SIG-M5 treated with dmso at 0.1 percent for 504 hours (cell line): Measurements from ENCODE around the gene SELENOV.

ENCODE experiments used
- DNase-seq: peaks from one replicate; lab custom pipeline; 2025; ENCODE audit not compliant: unreplicated experiment; lab: John Stamatoyannopoulos, UW

The SELENOV gene

DNA sequence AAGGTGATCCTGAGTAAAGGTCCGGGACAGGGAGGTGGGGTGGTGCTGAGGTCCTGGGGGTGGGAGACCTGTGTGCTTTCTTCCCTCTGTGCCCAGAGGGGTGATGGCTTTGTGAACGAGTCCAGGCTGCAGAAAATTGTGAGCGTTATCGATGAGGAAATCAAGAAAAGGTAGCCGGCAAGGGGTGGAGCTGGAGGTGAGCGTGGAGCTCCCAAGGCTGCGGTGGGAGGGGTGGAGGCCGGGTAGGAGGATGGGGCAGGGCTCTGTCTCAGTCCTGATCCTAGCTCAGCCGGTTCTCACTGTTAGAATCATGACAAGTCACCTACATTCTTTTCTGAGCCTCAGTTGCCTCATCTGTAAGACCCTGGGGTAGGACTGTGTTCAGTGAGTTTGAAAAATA, 4.0 kb downstream of the SELENOV start:
- DNase-seq, result no peak

DNA sequence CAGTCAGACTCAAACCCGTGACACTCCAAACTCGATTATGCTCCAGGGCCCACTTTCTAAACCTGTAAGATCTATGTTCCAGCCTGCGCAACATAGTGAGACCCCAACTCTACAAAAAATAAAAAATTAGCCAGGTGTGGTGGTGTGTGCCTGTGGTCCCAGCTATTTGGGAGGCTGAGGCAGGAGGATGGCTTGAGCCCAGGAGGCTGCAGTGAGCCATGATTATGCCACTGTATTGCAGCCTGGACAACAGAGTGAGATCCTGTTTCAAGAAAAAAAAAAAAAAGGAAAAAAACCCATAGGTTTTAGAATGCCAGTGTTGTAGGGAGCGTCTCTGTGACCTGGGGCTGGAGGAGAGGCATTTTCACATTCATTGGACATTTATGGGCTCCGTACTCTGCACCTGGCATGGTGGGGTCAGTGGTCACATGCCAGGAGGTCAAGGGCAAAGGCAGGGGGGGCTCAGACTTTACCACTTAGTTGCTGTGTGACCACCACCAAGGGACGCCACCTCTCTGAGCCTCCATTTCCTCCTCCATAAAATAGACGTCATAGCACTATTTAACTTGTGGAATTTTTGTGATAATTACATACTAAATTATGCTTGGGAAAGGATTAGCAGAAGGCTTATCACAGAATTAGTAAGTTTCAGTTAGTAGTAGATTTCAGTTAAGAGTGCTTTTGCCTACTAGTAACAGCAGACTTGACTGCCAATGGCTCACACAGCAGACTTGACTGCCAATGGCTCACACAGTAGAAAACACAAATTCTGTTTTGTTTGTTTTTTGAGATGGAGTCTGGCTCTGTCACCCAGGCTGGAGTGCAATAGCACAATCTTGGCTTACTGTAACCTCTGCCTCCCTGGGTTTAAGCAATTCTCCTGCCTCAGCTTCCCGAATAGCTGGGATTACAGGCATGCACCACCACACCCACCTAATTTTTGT, 5.9 kb downstream of the SELENOV start:
- no peak for DNase-seq

DNA sequence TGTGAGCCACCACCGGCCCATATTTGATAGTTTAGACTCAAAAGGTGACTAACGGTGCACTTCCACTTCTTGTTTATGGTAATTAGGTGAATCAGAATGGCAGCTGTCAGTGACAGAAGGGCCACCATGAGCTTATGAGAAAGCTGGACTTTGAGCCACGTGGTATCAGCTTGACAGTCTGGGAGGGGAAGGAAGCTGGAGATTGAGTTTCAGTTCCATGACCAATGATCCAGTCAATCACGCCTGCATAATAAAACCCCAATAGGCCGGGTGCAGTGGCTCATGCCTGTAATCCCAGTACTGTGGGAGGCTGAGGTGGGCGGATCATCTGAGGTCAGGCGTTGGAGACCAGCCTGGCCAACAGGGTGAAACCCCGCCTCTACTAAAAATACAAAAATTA, 9.6 kb downstream of the SELENOV start:
- no peak for DNase-seq

DNA sequence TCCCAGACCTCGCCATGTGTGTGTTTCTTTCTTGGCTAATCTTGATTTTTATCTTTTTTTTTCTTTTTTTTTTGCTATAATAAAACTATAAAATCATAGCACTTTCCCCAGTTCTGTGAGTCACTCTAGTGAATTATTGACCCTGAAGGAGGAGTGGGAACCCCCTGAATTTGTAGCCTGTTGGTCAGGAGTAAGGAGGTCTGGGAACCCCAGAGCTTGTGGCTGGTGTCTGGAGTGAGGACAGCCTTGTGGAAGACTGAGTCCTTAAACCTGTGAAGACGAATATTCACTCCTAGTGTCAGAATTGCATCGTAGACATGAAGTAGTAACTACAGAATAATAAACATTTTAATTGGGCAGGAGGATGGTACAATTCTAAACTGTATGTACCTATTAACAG, 10.3 kb downstream of the SELENOV start:
- DNase-seq, result no peak

DNA sequence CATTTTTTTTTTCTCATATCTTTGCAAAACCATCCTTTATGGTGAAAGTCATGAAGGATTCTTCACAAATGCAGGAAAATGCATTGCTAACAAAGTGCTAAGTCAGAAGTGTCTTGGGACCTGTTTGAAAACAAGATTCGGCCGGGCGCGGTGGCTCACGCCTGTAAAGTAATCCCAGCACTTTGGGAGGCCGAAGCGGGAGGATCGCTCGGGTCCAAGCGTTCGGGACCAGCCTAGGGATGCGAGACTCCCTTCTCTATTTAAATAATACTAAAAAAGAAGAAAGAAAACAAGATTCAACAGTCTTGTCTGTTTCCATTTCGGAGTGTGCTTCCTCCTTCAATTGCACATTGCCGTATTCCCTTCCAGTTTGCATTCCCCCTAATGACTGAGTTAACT, 16.9 kb downstream of the SELENOV start:
- no peak for DNase-seq

DNA sequence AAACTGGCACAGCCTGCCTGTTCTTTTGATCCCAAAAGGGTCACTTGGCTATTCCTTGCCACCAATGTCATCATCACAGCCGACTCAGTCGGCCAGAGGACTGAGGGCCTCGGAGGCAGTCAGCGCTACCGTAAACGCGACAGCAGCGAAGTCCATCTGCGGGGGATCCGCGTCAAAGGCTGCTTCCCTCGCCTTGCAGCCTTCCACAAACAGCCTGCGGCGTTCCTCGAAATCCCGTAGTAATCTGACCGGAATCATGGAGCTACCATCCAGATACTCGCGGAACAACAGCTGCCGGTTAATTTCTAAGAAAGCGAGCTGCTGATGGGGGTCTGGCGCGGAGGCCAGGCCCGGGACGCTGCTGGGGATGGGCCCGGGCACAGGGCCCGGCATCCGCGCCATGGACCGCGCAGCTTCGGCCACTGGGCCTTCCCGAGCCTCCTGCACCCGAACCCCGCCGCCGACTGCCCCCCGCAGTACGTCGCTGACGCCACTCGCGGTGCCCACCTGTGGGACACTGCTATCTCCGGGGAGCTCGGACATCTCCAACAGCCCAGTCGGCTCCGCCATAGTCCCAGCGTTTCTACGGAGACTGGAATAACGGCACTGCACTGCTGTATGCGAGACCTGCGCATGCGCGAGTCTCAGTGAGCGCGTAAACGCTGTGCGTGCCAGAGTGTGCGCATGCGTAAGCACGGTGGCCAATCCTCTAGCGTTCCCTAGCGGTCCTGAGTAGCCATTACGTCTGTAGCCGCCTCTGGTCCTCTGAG, 17.5 kb downstream of the SELENOV start, which contains the start of gene EID2B:
TSS of gene EID2B (minus strand) at position 620 of the 770 bp plus-strand sequence. CDS start at position 570, 50 bp downstream.
- peak; percentile 90 for DNase-seq

DNA sequence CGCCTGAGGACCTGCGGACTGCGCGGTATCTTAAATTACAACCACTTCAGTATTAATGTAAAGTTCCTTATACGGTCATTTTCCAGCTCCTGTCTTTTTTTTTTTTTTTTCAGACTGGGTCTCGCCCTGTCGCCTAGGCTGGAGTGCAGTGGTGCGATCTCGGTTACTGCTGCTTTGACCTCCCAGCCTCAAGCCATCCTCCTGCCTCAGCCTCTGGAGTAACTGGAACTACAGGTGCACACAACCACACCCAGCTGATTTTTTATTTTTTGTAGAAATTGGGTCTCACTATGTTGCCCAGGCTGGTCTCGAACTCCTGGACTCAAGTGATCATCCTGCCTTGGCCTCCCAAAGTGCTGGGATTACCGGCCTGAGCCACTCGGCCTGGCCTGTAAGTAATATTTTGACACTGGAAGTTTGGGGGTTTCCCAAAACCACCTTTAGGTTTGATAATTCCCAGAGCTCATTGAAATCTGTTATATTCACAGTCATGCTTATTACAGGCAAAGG, 18.1 kb downstream of the SELENOV start:
- DNase-seq, result no peak

DNA sequence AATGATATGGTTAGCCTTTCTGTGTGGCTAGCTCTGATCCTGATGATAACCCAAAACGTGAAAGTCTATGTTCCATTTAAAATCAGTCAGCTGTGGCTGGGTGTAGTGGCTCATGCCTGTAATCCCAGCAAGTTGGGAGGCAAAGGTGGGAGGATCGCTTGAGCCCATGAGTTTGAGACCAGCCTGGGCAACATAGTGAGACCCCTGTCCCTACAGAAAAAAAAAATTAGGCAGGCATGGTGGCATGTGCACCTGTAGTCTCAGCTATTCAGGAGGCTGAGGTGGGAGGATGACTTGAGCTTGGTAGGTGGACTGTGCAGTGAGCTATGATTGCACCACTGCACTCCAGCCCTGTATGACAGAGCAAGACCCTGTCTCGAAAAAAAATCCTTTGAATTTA, 18.9 kb downstream of the SELENOV start:
- DNase-seq, result no peak

DNA sequence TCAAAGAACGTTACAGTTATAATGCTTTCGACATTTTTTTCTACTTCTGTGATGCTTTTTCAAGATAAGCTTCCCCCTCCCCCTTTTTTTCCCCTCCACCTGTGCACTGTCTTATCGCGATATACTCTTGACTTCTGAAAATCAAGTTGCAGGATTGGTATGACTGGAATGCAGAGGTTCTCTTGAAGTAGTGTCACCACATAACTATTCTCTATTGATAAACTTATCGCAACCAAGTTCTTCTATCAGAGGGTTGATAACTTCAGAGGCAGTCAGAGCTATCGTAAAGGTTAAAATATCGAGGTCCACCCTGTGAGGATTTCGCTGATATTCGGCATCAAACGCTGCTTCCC, 24.2 kb downstream of the SELENOV start:
- DNase-seq, result no peak

DNA sequence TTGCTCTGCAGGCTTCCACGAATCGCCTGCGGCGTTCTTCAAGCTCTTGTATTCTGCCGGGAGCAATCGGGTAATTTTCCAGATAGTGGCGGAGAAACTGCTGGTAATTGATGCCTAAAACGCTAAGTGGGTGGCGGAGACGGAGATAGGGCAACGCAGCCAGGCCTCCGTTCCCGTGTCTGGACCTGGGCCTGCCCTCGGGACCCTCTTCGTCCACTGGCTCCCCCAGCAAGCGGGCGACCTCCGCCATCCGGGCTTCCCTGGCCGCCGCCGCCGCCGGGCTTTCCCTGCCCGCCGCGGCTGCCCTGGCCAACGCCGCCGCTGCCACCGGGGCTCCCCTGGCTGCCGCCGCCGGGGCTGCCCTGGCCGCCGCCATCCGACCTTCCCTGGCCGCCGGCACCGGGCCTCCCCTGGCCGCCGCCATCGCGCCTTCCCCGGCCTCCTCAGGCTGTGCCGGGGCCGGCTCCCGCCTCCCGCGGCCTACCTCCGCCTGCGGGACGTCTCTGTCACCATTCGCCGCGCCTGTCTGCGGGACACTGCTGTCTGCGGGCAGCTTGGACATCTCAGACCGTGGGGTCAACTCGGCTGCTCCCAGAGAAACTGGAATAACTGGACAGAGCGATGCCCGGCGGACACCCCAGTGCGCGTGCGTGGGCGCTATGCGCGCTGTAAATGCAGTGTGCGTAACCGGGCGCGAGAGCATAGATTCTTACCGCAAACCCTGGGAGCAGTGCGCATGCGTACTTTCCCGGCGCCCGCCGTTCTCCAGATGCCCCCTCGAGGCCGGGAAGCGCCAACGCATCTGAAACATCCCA, 24.8 kb downstream of the SELENOV start, which contains the start of gene EID2:
TSS of gene EID2 (minus strand) at position 644 of the 815 bp plus-strand sequence. CDS start at position 562, 82 bp downstream.
- DNase-seq, result peak; percentile 91

DNA sequence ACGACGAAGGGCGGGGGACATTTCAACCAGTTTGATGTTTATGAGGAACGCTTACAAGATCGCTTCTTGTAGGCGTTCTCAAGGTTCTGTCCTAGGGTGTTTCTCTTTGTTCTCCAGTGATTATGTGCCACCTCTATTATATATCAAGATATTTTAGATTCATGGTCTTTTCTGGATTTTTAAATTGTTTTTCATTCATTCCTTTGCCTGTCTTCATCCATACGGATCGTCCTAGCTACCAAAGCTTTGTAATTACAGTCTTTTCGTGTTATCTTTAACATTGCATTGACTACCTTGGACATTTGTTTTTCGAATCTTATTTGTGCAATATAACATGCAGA, 25.4 kb downstream of the SELENOV start:
- DNase-seq, result no peak

DNA sequence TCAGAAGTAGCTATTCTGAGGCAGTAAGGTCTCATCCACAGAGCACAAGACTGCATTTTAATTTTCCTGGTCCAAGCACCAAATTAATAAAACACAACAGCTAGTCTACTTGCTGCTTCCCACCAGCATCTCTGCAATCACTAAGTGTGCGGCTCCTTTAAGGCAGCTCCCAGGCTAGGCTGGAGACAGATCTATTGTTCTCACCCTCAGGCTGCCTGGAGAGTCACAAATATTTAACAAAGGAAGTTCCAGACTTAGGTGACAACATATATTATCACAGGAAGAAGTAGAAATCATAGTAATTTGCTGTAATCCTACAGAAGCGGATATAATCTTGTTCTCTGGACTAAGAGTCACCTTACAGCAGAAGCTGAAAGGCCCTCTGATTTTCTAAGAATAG, 27.3 kb downstream of the SELENOV start:
- DNase-seq, result no peak

DNA sequence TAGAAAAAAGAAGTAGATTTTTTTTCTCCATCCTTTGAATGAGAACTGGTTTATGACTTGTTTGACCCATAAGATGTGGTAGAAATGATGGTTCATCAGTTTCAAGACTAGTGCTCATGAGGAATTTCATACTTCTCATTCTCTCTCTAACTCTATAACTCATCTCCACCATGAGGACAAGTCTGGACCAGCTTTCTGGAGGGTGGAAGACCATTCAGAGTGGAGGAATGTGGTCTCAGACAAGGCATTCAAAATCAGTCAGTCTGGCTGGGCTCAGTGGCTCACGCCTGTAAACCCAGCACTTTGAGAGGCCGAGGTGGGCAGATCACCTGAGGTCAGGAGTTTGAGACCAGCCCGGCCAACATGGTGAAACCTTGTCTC, 28.5 kb downstream of the SELENOV start:
- DNase-seq, result no peak

DNA sequence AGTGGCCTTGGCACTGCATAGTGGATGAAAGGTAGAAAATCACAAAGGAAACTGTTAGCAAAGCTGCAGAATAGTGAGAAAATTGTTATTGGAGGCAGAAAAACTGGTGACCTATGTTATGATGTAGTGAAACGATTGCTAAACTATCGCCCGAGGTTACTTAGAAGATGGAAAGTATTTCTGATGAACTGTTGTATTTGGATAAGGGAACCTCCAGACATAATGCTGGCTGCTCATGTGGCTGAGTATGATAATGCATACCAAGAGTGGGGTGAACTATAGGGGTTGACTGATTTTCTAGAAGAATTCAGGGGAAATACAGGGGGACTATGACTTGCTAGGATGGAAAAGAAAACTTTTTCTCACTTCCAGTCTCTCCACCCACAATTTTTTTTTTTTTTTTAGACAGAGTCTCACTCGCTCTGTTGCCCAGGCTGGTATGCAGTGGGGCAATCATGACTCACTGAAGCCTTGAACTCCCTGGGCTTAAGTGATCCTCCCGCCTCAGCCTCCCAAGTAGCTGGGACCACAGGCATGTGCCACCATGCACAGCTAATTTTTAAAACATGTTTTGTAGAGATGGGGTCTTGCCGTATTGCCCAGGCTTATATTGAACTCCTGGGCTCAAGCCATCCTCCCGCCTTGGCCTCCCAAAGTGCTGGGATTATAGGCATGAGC, 29.4 kb downstream of the SELENOV start:
- DNase-seq, result no peak

DNA sequence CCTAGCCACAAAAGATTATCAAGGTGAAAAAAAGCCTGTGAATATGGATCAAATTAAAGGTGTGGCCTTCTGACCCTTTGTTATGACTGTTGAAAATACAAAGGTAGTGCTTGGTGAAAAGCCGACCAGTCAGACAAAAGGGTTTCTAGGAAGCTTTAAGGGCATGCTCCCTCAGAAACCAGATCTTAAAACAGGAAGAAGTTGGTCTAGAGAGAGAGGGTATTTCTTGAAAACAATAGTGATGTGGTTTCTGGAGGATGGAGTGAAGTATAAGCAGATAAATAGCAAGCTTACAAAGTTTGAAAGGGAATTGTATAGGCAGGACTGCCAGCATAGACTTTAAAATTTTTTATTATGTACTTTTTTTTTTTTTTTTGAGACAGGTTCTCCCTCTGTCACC, 30.0 kb downstream of the SELENOV start:
- DNase-seq, result no peak

DNA sequence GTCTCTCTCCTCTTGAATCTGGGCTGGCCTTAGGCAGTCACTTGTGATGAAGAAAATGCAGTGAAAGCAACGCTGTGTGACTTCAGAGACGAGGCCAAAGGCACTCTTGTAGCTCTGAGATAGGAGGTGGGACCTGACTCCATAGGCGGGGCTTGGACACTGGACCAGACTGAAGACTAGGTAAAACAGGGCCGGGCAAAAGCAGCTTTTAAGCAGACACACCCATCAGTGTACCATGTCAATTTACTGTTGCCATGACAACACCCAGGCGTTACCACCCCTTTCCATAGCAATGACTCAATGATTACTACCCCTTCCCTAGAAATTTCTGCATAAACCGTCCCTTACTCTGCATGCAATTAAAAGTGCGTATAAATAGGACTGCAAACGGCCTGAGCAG, 31.7 kb downstream of the SELENOV start:
- no peak for DNase-seq

DNA sequence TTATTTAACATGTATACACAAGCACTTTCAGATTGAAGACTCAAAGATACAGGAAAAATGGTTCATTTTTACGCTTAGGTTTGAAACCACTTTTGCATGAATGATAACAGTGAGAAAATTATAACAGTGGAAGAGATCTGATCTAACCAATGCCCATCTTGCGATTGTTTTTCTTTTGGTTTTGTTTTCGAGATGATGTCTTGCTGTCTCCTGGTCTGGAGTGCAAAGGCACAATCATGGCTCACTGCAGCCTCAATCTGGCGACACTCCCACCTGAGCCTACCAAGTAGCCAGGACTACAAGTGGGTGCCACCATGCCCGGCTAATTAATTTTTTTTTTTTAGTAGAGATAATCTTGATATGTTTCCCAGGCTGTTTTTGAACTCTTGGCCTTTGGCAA, 35.3 kb downstream of the SELENOV start:
- no peak for DNase-seq

DNA sequence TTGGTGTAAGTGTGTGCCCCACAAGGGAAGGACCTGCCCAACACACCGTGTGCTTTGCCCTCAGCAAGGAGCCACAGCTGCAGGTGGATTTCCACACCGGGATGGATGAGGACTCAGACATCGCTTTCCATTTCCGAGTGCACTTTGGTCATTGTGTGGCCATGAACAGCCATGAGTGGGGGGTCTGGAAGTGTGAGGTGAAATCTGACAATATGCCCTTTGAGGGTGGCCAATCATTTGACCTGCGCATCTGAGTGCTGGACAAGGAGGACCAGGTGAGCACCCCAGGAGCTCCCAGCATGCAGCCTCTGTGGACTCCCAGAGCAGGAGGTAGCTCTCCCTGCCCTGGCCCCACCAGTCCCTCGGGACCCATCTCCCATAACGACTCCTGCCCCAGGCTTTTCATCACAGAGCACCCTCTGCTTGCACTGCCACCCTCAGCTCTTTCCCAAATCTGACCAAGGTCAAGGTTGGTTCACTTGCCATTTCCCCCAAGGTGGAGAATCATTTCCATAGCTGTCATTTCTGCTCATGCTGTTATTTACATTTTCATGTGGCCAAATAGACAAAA, 38.2 kb downstream of the SELENOV start:
- no peak for DNase-seq

DNA sequence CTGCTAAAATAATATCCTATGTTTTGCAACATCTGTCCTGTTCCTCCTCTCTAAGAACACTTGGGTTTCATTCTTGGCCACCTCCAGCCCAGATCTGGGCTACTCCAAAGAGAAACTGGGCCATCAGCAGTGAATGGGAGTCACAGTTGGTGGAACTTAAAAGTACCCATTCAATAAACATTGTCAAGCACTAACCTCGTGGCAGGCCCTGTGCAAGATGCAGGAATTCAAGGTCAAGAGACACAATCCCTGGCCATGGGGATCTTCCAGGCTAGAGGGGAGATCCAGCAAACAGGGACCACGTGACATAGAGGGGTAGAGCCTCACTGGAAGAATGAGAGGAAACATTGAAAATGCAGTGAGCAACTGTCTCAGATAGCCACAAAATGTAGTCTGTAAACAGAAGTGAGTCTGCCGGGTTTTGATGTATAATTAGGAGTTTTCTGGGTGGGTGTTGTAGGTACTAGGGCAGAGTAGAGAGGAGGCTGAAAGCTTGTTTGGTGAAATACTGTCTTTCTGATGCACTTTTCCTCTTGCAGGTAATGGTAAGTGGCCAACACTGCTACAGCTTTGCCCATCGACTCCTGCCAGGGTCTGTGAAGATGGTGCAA, 39.9 kb downstream of the SELENOV start:
- DNase-seq, result no peak

DNA sequence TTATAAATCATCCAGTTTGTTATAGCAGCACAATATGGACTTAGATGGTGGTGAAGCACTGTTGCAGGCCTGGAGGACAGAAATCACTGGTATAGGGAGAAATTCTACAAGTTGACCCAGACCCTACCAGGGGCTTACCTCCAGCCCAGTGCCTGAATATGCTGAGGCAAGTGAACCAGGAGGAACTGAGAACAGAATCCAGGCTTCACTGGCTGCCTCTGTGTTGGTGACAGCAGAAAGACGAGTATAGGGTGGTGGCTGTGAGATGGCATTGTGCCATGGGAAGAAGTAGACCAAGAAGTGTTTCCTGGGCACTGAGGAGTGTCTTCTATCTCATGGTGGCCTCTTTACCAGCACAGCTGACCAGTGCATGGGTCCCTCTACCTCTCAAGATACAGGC, 40.9 kb downstream of the SELENOV start:
- no peak for DNase-seq
